HepG2 (cell line): Measurements from ENCODE around the gene APLF. TPM values are rescaled to one million over a fixed set of nuclear protein-coding genes. Genes with fewer than 3 reads are reported as not detected.

ENCODE experiments used
- AKNA ChIP-seq: sonication (generic); formaldehyde crosslinking; IDR thresholded peaks from 2 replicates; pipeline ENCODE4 v1.4.0; 2020; ENCODE audit warnings: missing genetic modification reagents, borderline replicate concordance
- FOXK1 ChIP-seq: sonication (generic); formaldehyde crosslinking; IDR thresholded peaks from 2 replicates; pipeline ENCODE4 v1.4.0; 2020; ENCODE audit warnings: low read depth, missing genetic modification reagents, borderline replicate concordance
- MTF2 ChIP-seq: sonication (generic); formaldehyde crosslinking; IDR thresholded peaks from 2 replicates; pipeline ENCODE4 v1.5.0; 2020; ENCODE audit warnings: missing genetic modification reagents, borderline replicate concordance
- NFE2 ChIP-seq: sonication (generic); formaldehyde crosslinking; IDR thresholded peaks from 2 replicates; pipeline ENCODE4 v1.4.0; 2020; ENCODE audit warnings: missing genetic modification reagents
- NR2F1 ChIP-seq, 2 experiments: fragments of 450-650 bp in 1 of 2; formaldehyde crosslinking in 1 of 2; IDR thresholded peaks; 2 replicates each; pipeline versions ENCODE4 v1.5.0 to v1.6.1; 2016 to 2020; ENCODE audit warnings: mild to moderate bottlenecking in 1 of 2, missing compliant biosample characterization in 1 of 2, missing genetic modification reagents in 1 of 2, moderate library complexity in 1 of 2
- PRDM4 ChIP-seq: sonication (generic); formaldehyde crosslinking; IDR thresholded peaks from 2 replicates; pipeline ENCODE4 v1.9.0; 2021; ENCODE audit warnings: missing genetic modification reagents, borderline replicate concordance
- PRMT3 ChIP-seq: sonication (generic); formaldehyde crosslinking; IDR thresholded peaks from 2 replicates; pipeline ENCODE4 v1.8.1; 2022; ENCODE audit warnings: low read depth, mild to moderate bottlenecking, moderate library complexity, missing genetic modification reagents, borderline replicate concordance
- REXO4 ChIP-seq: sonication (generic); formaldehyde crosslinking; IDR thresholded peaks from 2 replicates; pipeline ENCODE4 v1.8.0; 2022; ENCODE audit warnings: missing genetic modification reagents, mild to moderate bottlenecking, borderline replicate concordance
- RFXANK ChIP-seq: IDR thresholded peaks from 2 replicates; pipeline ENCODE4 v1.6.1; 2016
- SKI ChIP-seq: fragments of 450-650 bp; IDR thresholded peaks from one replicate; pipeline ENCODE4 v1.6.1; 2018; ENCODE audit warnings: mild to moderate bottlenecking; ENCODE audit not compliant: partially characterized antibody
- SOX6 ChIP-seq, 2 experiments: fragments of 450-650 bp in 1 of 2; sonication (generic) in 1 of 2; formaldehyde crosslinking in 1 of 2; IDR thresholded peaks; 2 replicates each; pipeline versions ENCODE4 v1.4.0 to v1.6.1; 2017 to 2020; ENCODE audit warnings: antibody characterized with exemption in 1 of 2, mild to moderate bottlenecking in 1 of 2, missing genetic modification reagents in 1 of 2
- SP5 ChIP-seq: IDR thresholded peaks from 2 replicates; pipeline ENCODE4 v1.6.1; 2016; ENCODE audit warnings: low read depth, borderline replicate concordance
- ZBTB21 ChIP-seq: sonication (generic); formaldehyde crosslinking; IDR thresholded peaks from 2 replicates; pipeline ENCODE4 v1.4.0; 2020; ENCODE audit warnings: missing genetic modification reagents
- ZBTB8A ChIP-seq: sonication (generic); formaldehyde crosslinking; IDR thresholded peaks from 2 replicates; pipeline ENCODE4 v1.4.0; 2020; ENCODE audit warnings: mild to moderate bottlenecking, low read depth, missing genetic modification reagents, borderline replicate concordance
- ZNF607 ChIP-seq: sonication (generic); formaldehyde crosslinking; IDR thresholded peaks from 2 replicates; pipeline ENCODE4 v1.5.1; 2020; ENCODE audit warnings: missing genetic modification reagents, mild to moderate bottlenecking, borderline replicate concordance
- ZNF746 ChIP-seq: sonication (generic); formaldehyde crosslinking; IDR thresholded peaks from 2 replicates; pipeline ENCODE4 v1.8.0; 2022; ENCODE audit warnings: mild to moderate bottlenecking, missing genetic modification reagents
- ZNF776 ChIP-seq: sonication (generic); formaldehyde crosslinking; IDR thresholded peaks from 2 replicates; pipeline ENCODE4 v1.4.0; 2020; ENCODE audit warnings: mild to moderate bottlenecking, missing genetic modification reagents
- polyA plus RNA-seq, 8 experiments: library from polyadenylated mRNA; depleted of rRNA in 3 of 8; stranded (reverse) in 7 of 8; unstranded in 1 of 8; fragments of >200 nt; fragmentation: Illumina TruSeq in 4 of 8; extraction: Trizol in 4 of 8; gene quantifications; 2 replicates each; pipeline versions ENCODE4 v1.2.1 to v1.2.3, GENCODE V29; 2011 to 2016; ENCODE audit warnings: low read depth in 4 of 8, missing spikeins in 1 of 8, mixed read lengths in 1 of 8; ENCODE audit not compliant: insufficient read depth in 1 of 8
- total RNA-seq, 5 experiments: library from RNA; depleted of rRNA; stranded (reverse); fragments of >200 nt; fragmentation: Illumina TruSeq; extraction: Trizol; gene quantifications; 2 replicates each; pipeline ENCODE4 v1.2.3, GENCODE V29; 2016; ENCODE audit warnings: low read depth in 1 of 5
- TF ChIP-seq, protein P1 (sequence below): sonication (generic); formaldehyde crosslinking; IDR thresholded peaks from 2 replicates; pipeline ENCODE4 v1.5.0; 2020; ENCODE audit warnings: missing genetic modification reagents

APLF gene
- total and polyA plus RNA-seq, 2 of the 13 experiments (the other 11 are each of a cell fraction or from before 2014, with no cell fraction given): 0.45 to 2.2 TPM

DNA sequence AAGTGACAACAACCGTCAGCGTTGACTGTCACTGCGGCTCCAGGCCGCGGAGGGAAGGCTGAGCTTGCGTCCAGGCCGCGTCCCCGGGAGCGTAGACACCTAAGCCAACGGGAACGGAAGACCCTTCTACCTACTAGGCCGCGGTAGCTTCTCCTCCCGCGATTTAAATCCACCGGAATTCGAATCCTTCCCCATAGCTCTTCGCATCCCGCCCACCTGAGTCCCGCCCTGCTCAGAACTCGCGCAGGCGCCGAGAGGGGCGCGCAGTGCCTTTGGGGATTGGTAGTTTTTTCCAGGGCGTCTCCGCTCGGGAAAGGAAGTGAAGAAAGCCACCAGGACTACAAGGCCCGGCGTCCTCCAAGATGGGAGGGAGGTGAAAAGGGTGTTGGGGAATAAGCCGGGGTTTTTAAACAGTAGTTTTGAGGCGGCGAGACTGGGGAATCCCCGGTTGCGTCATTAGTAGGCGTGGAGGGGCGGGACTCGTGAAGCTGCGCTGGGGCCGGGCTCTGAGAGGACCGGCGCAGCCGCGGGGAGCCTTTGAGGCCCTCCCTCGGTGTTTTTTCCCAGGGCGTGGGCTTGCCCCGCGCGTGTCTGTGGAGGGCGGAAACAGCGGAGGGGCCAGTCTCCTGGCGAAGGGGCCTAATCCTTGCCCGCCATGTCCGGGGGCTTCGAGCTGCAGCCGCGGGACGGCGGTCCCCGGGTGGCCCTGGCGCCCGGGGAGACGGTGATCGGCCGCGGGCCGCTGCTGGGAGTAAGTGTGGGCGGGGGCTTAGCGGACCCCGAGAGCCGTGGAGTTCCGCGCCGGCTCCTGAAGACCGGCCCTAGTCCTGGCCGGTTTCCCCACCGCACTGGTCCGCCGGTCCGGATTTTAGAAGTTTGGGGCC lies at the start of gene APLF, which contains the start of gene FBXO48 (continued):
- TF ChIP-seq PRMT3 (no peak), SP5 (CRISPR knock-in tag) (peak; percentile 86), ZNF776 (CRISPR knock-in tag) (peak; percentile 84; the same call in 1 of the 2 replicates), RFXANK (CRISPR knock-in tag) (peak; percentile 77; the same call in 1 of the 2 replicates), AKNA (CRISPR knock-in tag) (0 out of 2 replicates have a peak, but pooled peaks have one; percentile 65), NFE2 (CRISPR knock-in tag) (no peak), ZNF607 (peak; percentile 37; the same call in 1 of the 2 replicates), NR2F1 (CRISPR knock-in tag; IDR thresholded peaks at IDR 0.05) (peak; percentile 45 to 54; a peak in 3 of 4 replicates), PRDM4 (CRISPR knock-in tag) (no peak), ZBTB8A (CRISPR knock-in tag) (no peak), ZBTB21 (no peak), REXO4 (CRISPR knock-in tag) (no peak), SKI (peak; percentile 23), ZNF746 (CRISPR knock-in tag) (no peak; the same call in 1 of the 2 replicates), SOX6 (IDR thresholded peaks at IDR 0.05) (no peak), SOX6 (CRISPR knock-in tag; IDR thresholded peaks at IDR 0.05) (peak; percentile 69; the same call in 1 of the 2 replicates), MTF2 (CRISPR knock-in tag) (peak; percentile 68; the same call in 1 of the 2 replicates), FOXK1 (peak; percentile 80)
- TF ChIP-seq, protein P1, sequence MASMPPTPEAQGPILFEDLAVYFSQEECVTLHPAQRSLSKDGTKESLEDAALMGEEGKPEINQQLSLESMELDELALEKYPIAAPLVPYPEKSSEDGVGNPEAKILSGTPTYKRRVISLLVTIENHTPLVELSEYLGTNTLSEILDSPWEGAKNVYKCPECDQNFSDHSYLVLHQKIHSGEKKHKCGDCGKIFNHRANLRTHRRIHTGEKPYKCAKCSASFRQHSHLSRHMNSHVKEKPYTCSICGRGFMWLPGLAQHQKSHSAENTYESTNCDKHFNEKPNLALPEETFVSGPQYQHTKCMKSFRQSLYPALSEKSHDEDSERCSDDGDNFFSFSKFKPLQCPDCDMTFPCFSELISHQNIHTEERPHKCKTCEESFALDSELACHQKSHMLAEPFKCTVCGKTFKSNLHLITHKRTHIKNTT (CRISPR knock-in tag): no peak
